Heart left ventricle (tissue), 13 donors: ENCODE results near the gene ANKRD39.

Experiments used
- CTCF ChIP-seq, 12 donors: fragments of 200-600 bp; sonication (generic) in 4 of 12; IDR thresholded peaks; one replicate each; pipeline versions ENCODE4 v1.5.0 to v1.8.0; 2018 to 2022; ENCODE audit warnings: antibody characterized with exemption in 12 of 12, mild to moderate bottlenecking in 5 of 12
- POLR2A ChIP-seq, 2 donors: fragments of 450-650 bp; IDR thresholded peaks; one replicate each; pipeline ENCODE4 v1.6.1; 2017; ENCODE audit warnings: antibody characterized with exemption in 2 of 2, mild to moderate bottlenecking in 2 of 2, moderate library complexity in 2 of 2
- donor health status: ischemic (EF 13 %, LVEDD 7.1; RV severe dilation, severe dysfunction).
- donor health status: DM: no; HTN: yes; CAD: no.
- donor health status: DM: no; HTN: no; CAD: no.
- donor health status: ischemic (EF 25% LVEDD 6.9; RV normal size, moderate dysfunction).
- donor health status: ischemic (EF 25% LVEDD 5.7; RV mildly dilated, moderate dysfunction).
- donor health status: ischemic (EF 35%, LVEDD 5.7; RV mildly dilated, moderate dysfunction).
- donor health status: nonischemic (EF 11% LVEDD 7.7; RV severe dilation, severe dysfunction).
- donor health status: DM: yes; HTN: yes; CAD: no.
- donor health status: PGD.
- donor health status: ischemic (EF 29% LVEDD 5.4; RV normal size, mild dysfunction).
- donor health status: nonischemic (EF 23%, LVEDD 6.1; RV moderate dilation, normal function).

- TF ChIP-seq CTCF (IDR thresholded peaks at IDR 0.05) (no peak), POLR2A (IDR thresholded peaks at IDR 0.05) (no peak)
These were observed 27.9 kb upstream of the ANKRD39 start for GRCh38 chr2:96885432-96886347.
